DMS 273 treated with DMSO at 0.1 percent for 48 hours (cell line): ENCODE results near the gene OPCML.

Experiments used
- DNase-seq: peaks from one replicate; lab custom pipeline; 2025; lab: John Stamatoyannopoulos, UW

Gene OPCML

DNA sequence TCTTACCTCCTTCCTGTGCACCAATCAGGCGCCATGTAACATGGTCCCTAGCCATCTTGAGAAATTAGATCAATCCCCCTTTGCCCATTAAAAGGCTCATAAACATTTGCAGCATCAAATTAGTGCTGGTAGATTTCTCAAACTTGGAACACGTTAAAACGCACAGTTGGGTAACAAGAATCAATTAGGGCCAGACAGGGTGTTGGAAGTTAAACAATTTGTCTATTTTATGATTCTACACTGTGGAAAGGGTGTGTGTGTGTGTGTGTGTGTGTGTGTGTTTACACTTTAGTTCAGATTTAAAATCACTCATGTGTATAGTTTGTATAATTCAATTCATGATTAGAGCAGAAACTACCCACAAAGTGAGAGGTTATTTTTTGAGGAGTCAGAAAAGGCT, 682.0 kb downstream of the OPCML start:
- no peak for DNase-seq

DNA sequence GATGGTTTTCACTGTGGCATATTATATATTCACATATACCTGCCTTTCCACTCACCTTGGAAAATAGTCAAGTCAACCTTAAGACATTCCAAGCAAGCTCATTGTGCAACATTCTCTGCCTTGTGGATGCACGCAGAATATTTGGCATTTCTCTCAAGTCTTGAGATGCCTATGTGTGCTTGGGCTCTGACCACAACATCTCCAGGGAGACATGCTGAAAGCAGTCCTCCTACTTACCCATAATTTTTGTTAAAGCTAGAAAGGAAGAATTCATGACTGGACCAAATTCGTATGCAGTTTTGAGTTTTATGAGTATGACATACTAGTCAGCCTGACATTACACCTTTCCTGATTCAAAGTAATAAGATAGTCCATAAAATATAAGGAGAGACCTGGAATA, 684.0 kb downstream of the OPCML start:
- DNase-seq: no peak

GRCh38 chr11:132846075-132846474, 686.2 kb downstream of the OPCML start:
- no peak for DNase-seq

- DNase-seq: no peak
These were observed 687.2 kb downstream of the OPCML start for GRCh38 chr11:132844956-132845696.

DNA sequence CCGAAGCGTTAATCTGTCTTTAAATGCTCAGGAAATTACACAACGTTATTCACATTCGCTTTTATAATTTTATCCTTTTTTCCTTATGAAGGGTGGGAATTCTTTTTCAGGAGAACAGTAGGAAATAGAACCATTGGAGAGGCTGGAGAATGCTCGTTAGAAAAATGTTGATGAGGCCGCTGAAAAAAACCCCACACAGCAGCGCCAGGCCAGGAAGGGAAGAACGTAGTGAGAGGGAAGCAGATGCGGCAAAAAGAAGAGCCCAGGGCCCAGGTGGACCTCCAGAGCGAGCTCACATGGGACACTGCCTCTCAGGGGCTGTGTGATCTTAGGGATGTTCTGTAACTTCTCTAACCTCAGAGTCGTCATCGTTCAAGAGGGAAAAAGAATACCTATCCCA, 691.6 kb downstream of the OPCML start:
- DNase-seq: no peak

DNA sequence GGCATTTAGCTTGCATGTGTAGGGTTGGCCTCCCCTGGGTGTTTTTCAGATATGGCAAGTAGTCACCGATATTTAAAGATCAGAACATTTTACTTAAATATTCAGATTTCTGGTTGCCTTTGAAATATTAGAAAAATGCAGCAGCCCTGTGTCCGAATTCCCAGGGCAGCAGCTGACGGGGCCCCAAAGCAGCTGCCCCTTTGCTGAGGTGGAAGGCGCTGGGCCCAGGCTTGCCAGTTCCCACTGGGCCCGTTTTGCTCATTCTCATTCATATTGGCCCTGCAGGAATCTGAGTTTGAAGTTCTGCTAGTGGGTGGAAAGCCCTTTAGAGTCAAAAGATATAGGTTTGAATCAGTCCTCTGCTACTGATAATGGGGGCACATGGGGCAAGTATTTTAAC, 692.1 kb downstream of the OPCML start:
- DNase-seq: no peak

DNA sequence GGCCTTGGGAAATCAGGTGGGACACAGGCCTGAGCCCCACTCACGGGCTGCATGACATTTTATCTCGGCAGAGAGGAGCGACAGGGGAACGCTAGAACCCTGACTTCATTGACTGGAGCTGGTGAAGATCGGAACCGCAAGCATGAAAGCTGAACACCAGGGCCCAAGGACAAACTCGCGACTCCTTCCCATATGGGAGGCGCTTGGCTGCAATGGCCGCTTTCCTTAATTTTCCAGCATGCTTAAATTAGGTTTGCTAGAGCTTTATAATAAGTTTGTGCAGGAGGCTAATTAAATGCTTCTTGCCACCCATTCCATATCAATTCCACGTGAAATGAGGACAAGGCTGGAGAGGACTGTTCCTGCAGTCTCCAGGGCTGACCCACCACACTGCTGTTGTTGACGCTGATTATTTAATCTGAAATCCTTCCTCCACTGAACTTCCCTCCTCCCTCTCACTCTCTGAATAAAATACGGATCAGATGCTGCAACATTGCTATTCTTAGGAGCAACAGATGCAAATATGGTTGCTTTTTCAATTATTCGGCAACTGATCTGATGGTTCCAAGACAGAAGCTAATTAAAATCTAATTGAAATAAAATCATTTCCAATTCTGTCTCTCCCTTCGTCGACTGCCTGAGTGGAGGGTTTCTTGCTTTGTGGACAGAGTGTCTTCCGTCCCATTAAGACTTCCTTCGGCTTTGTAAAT, 692.9 kb downstream of the OPCML start:
- no peak for DNase-seq

DNA sequence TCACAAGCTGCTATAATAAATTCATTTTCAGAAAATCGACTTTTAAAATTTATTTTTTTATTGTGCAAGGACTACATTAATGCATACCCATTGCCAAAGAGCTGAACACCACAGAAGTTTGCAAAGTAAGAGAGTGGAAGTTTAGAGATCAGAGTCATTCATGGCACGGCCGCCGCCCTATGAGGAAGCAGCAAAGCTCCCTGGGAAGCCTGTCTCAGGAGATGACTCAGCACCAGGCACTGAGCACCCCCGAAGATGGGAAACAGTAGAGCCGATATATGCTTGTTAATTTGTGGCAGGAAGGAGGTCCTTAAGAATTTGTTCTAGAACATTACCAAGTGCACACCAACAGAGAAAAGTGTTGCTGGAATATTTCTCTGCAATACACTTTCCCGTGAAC, 693.7 kb downstream of the OPCML start:
- DNase-seq: no peak

DNA sequence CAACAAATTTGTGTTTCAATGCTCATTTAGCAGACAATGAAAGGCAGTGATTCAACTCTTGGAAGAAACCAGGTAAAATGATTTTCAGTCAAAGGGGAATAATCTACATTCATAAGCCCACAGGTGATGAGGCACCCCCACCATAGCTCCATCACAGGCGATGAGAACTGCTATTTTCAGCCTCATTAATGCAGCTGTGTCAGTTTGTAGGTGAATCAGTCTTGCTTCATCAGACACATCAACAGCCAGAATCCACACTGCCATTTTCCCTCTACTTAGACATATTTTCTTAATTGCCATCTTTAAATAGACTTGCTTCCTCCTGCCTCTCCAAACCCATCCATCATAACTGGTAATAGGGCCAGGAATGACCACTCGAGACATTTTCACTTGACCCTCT, 701.0 kb downstream of the OPCML start:
- DNase-seq: no peak

DNA sequence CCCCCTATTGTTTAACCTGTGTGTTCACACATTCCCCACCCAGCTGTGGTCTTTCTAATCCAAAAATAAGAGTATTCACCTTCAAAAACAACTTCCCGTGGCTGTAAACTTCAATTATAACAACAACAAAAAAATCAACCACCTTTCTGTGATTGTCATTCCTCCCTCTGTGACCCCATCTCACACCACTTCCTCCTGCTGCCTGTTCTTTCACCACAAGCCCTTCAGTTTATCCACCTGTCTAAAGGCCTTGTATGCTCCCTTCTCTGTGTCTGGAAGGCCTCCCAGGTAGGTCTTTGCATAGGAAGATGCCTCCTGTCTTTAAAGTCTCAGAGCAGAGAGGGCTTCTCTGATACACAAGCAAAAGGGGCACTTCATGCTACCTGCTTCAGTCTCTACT, 707.7 kb downstream of the OPCML start:
- no peak for DNase-seq

DNA sequence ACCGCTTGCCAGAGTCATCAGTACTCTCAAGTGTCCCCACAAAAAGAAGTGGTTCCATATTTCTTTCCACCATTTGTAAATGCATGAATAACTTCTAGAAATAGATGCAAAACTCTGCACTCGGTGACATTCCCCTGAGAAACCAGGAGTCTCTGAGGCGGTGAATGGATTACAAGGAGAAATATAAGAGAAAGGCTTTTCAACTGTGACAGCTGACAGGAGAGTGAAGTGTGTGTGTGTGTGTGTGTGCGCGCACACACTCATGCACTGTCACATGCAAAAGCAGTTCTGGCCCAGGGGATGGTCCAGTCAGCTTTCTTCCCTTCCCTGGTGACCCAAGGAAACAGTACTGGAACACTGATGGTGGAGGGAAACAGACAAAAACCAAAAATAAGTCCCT, 710.0 kb downstream of the OPCML start:
- no peak for DNase-seq

- DNase-seq: no peak
These were observed 710.8 kb downstream of the OPCML start for GRCh38 chr11:132821499-132821898.

DNA sequence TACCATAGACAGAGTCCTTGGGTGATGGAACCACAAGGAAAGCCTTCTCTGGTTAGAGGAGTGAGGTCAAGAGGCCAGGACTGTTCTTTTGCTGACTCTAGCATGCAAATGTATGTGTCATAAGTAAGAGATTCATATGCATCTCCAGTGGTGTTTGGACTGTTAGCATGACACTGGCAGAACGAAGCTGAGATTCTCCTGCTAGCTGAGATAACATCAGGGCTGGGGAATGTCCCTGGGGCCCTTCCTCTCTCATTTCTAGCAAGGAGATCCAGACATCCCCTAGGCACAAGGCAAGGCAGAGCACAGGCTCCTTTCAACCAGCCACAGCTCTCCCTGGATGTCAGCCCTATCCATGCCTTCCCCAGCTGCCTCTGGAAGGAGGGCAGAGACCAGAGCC, 711.3 kb downstream of the OPCML start:
- DNase-seq: no peak

- DNase-seq: no peak
These were observed 713.4 kb downstream of the OPCML start for GRCh38 chr11:132818951-132819350.

- no peak for DNase-seq
These were observed 714.9 kb downstream of the OPCML start for GRCh38 chr11:132817387-132817786.

GRCh38 chr11:132814410-132814809, 717.9 kb downstream of the OPCML start:
- DNase-seq: no peak

DNA sequence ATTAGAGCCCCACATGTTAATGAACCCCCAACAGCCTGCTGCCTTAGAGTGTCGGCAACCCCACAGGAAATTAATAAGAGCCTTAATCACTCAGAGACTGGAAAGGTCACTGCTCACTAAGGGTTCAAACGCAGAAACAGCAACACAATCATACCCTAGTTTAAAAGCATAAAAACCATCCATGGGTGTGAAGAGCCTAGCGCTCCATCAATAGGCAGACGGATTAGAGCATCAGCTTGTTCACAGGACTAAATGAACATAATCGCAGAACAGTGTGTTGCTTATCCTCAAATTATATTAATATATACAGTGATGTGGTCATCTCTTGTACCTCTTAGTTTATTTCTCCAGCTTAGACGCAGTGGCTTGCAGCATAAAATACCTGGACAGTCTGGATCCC, 720.7 kb downstream of the OPCML start:
- DNase-seq: no peak

- DNase-seq: no peak
These were observed 723.2 kb downstream of the OPCML start for GRCh38 chr11:132809070-132809469.

GRCh38 chr11:132804258-132804657, 728.0 kb downstream of the OPCML start:
- DNase-seq: no peak

- DNase-seq: no peak
These were observed 728.9 kb downstream of the OPCML start for GRCh38 chr11:132803436-132803835.

DNA sequence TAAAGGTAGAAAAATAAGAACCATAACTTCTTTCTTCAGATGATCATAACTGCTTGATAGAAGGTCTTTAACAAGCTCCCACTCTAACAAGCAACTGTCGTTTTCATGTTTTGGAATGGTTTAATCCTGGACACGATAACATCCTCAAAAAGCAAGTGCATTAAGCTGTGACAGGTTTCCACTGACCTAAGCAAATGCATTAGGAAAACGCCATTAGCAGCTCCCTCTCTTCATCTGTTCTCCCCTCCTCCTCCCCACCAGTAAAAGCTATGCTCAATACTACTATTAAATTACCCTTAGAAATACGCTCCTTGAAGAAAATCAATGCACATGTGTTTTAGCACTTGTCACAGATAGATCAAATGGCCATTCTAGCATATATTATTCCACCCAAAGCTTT, 729.4 kb downstream of the OPCML start:
- no peak for DNase-seq

DNA sequence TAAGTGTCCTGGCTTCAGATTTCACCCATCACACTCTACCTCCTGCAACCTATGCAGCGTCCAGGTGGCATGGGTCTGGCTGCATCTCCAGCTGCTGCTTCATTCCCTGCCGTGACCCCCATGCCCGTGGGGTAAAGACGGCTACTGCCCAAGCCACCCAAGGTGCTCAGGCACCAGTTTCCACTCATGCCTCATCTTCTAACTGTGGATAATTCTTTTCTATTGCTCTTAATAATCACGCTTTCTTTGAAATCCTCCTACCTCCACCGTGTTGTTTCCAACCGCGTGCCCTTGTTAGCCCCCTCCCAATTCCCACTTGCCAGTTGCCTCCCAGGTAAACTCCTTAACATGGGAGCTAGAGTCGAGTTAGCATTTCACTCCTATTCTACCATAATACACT, 738.5 kb downstream of the OPCML start:
- no peak for DNase-seq

- DNase-seq: no peak
These were observed 739.8 kb downstream of the OPCML start for GRCh38 chr11:132792341-132793140.
